Left forelimb (tissue), 1 donor: Measurements from ENCODE around the gene CDV3.
A peak's percentile ranks its signal among the peaks of the same experiment; 100 is the strongest.

Source experiments
- DNase-seq: peaks from one replicate; pipeline ENCODE4 v3.0.0-alpha.2; 2018; ENCODE audit warnings: low spot score

CDV3 gene

DNA sequence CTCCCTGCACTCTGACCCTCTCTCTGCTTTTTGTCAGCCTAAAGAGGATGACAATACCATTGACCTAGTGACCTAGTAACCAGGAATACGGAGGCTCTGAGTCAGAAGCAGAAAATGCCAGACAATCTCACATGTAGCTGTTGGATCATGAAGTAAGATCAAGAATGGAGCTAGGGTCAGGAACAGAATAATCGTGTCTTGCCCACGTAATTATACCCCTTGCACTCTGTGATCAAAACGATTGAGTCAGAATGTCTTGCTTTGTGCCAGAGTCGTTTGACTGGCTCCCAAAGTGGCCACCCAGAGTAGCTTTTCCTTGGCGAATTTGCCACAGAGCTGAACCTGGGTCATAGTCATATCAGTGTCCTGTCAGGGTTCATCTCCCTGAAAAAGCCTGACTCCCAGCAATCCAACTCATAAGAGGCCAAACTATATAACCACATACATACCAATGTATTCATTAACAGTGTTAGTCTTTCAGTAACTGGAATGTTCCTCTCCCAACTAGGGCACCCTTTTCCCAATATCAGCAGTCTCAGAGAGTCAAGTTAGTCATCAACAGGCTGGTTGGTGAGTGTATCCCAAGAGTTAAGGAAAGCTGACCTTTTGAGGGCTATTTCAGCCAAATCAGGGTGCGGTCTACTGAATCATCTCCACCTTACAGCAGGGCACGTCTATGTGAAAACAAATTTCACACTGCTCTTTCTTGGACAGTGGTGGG lies 5.0 kb upstream of the CDV3 start:
- no peak for DNase-seq

DNA sequence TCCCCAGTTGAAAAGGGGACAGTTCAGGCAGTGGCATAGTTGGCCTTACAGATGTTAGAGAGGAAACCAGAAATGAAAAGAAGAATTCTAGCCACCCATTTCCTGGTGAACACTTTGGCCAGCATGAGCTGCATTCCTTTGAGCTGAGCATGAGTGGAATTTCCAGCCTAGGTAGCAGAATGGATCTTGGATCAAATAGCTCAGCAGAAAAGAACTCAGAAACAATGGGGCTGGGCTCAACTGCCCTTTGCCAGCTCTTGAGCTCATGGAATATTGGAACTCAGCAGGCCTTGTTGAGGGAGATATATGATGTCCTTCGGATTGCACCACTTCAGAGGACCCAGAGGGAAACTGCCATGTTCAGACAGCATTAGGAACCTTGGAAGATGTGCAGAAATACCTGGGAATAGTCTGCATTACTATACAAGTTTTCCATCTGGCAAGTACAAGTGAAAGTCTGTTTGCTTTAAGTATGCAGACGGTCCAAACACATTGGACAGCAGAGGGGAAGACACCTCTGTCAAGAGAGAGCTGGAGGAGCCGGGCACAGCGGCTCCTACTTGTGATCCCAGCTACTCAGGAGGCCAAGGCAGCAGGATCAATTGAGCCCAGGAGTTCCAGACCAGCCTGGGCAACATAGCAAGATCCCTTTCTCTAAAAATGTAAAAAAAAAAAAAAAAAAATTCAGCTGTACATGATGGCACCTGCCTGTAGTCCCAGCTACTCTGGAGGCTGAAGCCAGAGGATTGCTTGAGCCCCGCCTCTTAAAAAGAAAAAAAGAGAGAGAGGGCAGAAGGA lies 3.1 kb upstream of the CDV3 start:
- no peak for DNase-seq

DNA sequence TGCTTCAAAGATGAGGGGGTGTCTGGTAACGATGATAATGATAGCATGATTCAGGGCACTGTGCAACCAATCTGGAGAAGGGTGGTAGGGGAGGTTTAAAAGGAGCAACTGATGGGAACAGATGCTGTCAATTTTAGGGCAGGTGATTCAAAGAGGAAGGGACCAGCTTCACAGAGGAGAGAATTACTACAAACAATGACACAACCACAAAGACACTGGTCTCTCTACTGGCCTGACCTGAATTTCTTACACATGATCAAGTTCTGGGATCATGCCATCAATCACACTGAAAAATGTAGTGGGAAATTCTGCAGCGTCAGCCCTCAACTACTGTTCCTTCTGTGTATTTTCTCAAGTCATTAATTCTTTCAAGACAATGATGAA lies 2.6 kb upstream of the CDV3 start:
- no peak for DNase-seq

DNA sequence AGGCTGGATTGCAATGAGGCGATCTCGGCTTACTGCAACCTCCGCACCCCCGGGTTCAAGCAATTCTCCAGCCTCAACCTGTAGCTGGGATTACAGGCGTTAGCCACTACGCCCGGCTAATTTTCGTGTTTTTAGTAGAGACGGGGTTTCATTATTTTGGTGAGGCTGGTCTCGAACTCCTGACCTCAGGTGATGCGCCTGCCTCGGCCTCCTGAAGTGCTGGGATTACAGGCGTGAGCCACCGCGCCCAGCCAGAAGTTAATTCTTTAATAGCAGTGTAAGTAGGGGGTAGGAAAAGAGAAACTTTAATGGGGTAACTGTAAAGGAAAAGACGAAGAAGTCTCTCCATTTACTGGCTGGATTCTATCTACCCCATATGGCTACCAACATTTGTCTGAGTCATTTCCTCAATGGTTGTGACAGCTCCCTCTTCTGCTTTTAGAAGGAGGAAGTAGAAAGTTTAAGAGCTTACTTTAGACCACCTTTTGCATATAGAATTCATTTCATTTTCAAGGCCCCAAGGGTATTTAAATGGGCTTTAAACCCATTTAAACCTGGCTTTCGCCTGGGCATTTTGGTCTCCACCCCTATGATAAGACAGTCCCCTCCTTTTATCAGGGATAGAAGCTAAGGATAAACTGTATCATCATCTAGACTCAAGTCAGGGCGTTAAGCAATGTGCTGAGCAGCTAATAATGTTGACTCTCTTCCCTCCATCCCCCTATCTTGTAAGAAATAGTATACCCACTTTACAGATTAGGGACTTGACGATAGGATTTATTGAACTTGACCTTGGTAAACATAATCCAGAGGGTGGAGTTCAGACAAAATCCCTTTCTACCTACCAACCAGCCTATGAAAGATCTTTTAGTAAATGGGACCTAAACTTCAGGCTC lies 1.1 kb upstream of the CDV3 start:
- DNase-seq, result no peak

DNA sequence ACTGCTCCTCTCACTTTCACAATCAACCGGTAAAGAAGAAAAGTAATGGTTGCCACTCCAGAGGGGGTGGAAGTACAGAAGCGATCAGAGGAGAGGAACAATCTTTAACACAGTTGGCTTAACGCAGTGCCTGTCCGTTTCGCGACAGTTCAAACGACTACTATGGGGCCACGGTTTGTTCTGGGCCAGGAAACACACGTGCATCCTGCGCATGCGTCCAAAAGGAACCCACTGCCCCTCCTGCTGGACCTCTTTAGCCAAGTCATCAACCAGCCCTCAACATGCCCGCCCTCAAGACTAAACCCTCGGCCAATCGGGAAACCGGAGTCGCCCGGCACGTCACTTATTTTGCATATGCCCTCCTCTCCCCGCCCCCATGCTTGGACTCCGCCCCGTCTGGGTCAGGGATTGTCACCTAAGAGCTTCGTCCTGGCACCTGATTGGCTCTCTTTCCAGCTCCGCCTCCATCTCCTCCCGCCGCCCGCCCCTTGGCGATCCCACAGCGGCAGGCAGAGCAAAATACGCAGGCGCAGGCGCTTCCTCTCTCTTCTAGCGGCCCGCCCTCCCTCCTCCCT lies 345 bp upstream of the CDV3 start:
- DNase-seq, result peak; percentile 100

DNA sequence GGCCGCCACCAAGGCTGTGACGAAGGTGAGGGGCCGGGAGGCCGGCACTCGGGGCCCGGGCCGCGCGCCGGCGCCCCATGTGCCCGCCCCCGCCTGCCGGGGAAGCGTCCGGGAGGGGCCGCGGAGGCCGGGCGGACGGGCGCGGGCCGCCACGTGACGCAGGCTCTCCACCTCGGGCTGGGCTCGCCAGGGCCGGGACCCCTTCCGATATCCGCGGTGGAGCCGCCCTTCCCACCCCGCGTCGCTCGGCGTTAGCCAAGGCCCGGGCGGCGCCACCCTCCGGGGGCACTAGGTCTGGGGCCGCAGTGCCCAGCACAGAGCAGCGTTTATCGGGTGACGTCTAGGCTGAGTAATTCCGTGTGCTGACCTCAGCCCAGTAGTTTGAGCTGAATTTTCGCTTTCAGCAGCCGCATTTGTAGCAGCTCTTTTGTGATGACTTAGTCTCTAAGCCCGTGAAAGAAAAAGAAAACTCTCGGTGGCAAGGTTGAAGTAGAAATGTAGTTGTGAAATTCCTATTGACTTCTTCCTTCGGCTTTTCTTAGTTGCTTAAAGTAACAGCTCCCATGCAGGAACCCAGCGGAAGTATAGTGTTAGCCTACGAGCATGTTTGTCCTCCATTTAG lies 885 bp downstream of the CDV3 start:
- peak; percentile 83 for DNase-seq

DNA sequence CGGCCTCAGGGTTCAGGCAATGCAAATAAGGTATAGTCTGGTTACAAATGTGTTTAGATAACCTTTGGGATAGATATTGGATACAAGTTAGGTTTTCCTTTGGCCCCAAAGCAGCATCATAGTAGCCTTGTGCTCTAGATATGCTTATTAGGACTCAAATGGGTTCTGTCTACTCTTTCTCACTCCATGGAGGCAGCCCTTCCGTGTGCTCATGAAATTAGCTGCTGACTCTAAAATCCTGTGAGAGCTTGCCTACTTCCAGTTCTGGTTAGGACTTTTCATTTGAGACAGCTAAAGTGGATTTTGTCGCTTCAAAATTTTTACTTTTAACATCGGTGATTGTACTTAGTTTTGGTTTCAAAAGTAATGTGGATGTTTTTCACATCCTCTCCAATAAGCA lies 1.6 kb downstream of the CDV3 start:
- DNase-seq, result no peak

DNA sequence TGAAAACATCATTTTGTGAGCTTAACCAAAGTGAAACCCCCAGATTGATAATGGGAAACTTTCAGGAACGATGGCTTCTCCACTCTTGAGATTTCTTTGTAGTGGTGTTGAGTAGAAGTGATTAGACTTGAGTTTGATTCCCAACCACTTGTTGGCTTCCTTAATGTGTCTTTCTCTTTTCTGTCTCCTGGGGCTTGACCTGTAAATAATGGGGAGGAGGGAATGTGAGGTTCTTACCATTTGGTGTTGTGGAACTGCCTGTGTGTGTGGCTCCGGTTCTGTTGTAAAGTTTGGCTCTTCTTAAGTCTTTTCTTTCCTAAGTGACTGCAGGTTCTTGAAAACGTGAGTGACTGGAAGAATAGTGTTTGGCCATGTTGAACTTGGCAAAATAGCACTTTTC lies 2.7 kb downstream of the CDV3 start:
- DNase-seq, result no peak

DNA sequence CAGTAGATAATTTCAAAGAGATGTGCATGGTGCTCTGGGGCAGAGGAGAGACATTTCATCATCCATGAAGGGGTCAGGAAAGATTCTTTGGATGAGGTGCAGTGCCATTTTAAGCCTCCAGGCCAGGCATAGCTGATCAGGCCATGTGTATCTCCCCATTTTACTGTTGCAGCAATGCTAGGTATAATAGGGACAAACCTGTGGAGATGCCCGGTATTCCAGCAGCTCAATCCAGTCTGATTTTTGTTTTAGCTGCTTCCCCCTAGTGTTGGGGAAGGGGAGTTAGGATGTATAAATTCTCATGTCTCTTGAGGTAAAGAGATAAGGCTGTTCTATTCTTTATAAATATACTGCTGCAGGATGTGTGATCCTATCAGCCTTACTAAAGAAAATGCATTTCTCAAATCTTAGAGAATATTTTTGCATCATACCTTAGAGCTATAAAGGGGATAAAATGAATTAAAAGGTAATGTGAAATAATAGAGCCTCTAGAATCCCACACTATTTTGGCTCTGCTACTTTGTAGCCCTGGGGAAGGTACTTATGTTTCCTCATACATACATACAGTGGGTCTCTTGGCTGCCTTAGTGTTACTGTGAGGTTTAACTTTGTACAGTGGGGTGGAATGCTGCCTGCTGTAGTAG lies 5.2 kb downstream of the CDV3 start:
- DNase-seq, result no peak

DNA sequence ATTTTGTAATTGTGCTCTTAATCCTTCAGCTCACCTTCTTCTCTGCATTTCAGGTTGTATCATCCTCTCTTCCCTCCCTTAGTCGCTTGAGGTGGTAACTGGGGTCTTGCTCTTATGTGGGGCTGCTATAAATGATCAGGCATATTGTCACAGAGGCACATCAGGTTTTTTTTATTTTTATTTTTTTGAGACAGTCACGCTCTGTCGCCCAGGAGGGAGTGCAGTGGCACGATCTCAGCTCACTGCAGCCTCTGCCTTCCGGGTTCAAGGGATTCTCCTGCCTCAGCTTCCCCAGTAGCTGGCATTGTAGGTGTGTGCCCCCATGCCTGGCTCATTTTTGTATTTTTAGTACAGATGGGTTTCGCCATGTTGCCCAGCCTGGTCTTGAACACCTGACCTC lies 9.9 kb downstream of the CDV3 start:
- DNase-seq, result no peak

DNA sequence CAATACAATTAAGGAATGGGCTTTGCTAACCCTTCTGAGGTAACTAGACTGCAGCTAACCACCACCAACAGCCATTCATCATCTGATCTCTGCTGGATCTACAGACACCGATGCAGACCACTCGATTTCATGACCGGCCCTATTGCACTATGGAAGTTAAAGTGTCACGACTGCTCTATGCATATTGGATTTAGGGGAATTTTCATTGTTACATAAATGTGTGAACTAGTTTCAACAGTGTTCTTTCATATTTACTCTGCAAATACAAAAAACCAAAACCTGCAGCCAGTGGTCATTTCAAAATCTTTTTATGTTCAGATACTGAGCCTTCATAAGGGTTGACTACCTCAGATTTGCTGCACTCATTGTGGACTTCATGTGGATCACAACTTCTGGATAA lies 14.5 kb downstream of the CDV3 start:
- no peak for DNase-seq

DNA sequence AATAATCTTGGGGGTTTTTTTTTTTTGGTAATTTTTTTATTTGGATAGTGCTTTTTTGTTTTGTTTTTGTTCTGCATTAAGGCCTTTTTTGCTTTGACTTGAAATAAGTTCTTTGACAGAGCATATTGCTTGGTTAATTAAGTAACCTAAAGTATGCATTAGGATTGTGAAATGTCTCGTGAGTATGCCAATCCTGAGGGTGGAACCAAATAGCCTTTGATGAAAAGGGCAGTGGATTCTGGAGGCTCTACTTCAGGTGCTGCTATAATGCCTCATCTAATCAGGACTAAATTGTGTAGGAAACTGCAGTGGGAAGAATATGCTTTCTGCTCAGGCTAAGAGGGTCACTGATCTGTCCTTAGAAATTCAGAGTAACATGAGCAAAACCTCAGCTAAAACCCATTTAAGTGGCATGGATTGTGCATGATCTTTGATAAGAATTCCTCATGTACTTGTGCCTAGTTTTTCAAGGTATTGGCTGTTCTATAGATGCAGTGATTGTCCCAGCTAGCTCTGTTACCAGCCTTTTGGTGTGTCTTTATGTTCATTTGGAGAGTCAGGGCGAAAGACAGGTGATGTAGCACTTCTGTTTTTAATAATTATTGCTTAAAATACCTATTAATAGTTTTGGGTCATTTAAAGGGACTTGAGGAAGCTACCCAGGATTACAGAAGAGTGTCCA lies 15.4 kb downstream of the CDV3 start:
- no peak for DNase-seq

DNA sequence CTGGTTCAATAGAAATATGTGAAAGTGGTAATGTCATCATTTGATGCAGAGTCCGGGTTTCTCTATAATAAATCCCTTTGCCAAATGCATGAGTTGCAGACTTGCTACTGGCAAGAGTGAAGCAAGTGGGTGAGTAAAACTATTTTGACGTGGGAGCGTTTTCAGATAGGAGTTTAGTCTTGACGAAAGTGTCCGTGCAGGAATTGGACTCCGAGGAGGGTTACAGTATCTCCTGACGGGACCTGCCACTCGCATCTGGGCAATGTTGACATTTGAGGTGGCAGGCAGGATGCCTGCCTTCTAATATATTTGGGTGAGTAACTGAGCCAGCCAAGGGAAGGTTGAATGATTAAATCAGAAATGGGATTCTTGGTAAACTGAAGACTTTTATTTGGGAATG lies 16.0 kb downstream of the CDV3 start:
- no peak for DNase-seq

DNA sequence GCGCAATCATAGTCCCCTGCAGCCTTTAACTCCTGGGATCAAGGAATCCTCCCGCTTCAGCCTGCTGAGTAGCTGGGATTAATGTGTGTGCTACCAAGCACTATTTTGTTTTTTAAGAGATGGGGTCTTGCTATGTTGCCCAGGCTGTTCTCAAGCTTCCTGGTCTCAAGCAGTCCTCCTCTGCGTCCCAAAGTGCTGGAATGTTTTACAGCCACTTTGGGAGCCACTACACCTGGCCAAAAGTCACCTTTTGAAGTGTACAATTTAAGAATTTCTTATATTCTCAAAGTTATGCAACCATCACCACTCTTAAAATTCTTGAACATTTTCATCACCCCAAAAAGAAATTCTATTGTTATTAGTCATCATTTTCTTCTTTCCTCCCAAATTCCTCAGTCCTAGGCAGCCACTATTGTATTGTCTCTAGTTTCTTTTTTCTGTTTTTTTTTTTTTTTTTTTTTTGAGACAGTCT lies 17.8 kb downstream of the CDV3 start:
- DNase-seq, result no peak

DNA sequence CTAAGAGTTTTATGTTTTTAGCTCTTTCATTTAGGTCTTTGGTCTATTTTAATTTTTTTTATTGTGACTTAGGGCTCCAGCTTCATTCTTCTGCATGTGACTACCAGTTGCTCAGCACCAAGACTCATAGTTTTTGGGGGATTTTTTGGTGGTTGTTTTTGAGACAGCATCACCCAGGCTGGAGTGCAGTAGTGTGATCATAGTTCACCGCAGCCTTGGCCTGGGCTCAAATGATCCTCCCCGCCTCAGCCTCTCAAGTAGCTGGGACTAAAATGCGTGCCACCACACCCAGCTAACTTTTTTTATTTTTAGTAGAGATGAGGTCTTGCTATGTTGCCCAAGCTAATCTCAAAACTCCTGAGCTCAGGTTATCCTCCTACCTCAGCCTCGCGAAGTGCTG lies 19.4 kb downstream of the CDV3 start:
- no peak for DNase-seq

DNA sequence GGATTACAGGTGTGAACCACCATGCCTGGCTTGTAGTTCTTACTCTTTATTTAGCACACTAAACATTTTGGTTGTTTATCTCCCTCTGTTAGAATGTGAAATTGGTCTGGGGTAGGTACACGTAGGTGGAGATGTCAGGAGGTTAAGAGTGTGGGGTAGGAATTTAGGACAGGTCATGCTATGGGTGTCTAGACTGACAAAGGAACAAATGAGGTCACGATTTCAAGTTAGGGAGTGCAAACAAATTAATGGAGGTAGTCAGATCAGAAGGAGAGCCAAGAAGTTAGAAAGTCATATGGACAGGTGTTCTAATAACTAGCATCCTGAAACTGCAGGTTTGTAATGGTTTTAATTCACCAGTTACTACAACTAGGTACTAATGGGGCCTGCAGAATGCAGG lies 19.8 kb downstream of the CDV3 start:
- no peak for DNase-seq

DNA sequence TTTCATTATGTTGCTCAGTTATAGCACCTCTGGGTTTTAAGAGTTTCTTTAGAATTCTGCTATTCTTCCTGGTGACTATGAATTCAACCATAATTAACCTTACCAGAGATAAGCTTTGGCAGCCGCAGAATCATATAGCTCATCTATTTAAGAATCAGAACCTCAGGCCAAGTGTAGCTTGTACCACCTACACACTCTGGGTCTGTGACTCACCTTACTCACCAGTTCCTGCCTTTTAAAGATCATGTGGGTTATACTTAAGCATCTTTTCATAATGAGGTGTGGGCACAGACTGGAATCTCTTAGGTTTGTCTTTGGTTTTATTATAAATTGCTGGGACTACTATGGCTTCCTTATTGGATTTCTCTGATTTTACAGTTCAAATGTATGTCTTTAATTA lies 21.9 kb downstream of the CDV3 start:
- DNase-seq, result no peak

DNA sequence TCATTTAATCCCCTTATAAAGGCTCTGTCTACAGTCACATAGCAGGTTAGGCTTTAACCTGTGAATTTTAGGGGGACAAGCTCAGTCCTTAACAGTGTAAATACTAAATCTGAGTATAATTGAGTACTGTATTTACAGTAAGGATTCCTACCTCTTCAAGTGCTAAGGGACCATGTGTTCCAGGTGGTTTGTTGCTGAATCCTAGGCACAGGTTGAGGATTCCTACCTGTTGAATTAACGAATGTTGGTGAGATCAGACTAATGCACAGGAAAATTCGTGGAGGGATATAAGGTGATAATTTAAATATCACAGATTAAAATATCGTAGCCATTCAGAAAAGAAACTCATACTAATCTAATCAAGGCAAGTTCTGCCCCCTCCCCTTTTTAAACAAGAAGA lies 24.9 kb downstream of the CDV3 start:
- no peak for DNase-seq

DNA sequence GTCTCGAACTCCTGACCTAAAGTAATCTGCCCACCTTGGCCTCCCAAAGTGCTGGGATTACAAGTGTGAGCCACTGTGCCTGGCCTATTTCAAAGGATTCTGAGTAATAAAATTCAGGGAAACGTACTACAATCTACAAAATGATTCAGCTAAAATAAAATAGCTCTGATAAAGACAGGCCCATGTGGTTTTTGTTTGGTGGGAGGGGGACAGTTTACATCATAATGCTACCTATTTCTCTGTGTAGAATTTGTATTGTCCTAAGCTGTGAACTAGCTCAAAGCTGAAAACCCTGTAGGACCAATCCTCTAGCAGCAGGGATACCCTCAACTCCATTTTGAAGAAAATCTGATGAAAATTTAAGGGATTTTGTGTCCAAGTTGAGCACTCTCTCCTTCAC lies 25.8 kb downstream of the CDV3 start:
- DNase-seq, result no peak

DNA sequence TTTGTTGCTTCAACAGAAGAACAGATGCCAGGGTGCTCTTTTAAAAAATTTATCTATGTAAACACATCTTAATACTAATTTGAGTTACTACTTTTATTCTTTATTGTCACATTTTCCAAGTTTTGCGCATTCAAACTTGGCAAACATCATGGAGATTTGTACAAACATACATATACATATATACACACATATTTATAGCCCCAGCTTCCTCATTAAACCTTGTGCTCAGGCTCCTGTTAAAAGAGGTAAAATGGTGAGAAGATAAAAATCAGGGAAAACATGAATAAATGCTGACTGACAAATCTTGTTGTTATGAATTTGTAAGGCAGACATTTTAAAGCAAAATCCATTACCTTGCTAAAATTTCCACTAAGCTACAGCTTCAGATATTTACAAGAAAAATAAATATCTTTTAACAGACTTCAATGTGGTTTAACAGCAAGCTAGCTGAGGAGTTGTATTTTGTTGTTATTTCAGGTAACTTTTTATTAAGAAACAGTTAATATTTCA lies 27.1 kb downstream of the CDV3 start:
- DNase-seq, result no peak

DNA sequence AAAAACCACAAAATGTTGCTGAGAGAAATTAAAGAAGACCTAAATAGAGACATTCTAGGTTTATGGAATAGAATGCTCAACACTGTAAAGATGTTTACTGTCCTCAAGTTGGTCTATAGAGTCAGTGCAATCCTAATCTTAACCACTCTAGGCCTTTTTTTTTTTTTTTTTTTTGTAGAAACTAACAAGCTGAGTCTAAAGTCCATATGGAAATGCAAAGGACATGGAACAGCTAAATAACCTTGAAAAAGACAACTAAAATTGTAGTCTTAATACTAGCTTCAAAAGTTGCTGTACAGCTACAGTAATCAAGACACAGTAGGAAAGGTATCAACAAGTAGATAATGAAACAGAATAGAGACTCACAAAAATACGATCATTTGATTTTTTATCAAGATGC lies 32.9 kb downstream of the CDV3 start:
- no peak for DNase-seq
